OCI-LY7 (cell line): ENCODE data around the gene TAF7. TPM values are rescaled to one million over a fixed set of nuclear protein-coding genes. Genes with fewer than 3 reads are reported as not detected.

Experiments used
- BruUV-seq: library from RNA; stranded (reverse); fragments of 400-500 nt; replicated peaks from 2 replicates; lab custom pipeline; 2021; lab: Mats Ljungman, UMichigan
- CTCF ChIA-PET: fragments of 300-600 bp; sonication (Branson Sonifier 250); formaldehyde crosslinking; loops from one replicate; lab custom pipeline; 2022; ENCODE audit warnings: antibody characterized with exemption; ENCODE audit not compliant: unreplicated experiment; lab: Charles Lee
- POLR2A ChIA-PET: fragments of 300-600 bp; sonication (Branson Sonifier 250); formaldehyde crosslinking; loops from one replicate; lab custom pipeline; 2022; ENCODE audit warnings: antibody characterized with exemption; lab: Charles Lee
- DNase-seq: peaks from one replicate; pipeline ENCODE4 v3.0.0-alpha.2; 2015; ENCODE audit warnings: low spot score
- H2AFZ ChIP-seq: fragments of 200-600 bp; sonication (generic), shearing (Covaris generic); 2 replicates; pipeline ENCODE4 v1.6.1; 2014; ENCODE audit warnings: mild to moderate bottlenecking, antibody characterized with exemption, low read length, moderate library complexity
- H3K27ac ChIP-seq: fragments of 200-600 bp; sonication (generic); 2 replicates; pipeline ENCODE4 v1.5.1; 2014; ENCODE audit warnings: mixed run types, low read depth, mild to moderate bottlenecking, moderate library complexity, low read length, inconsistent platforms; ENCODE audit not compliant: poor library complexity, severe bottlenecking
- H3K36me3 ChIP-seq: fragments of 200-600 bp; sonication (generic); 2 replicates; pipeline ENCODE4 v1.6.1; 2014; ENCODE audit warnings: mild to moderate bottlenecking, antibody characterized with exemption, low read length, moderate library complexity, mixed read lengths; ENCODE audit not compliant: insufficient read depth
- H3K4me1 ChIP-seq: fragments of 200-600 bp; sonication (generic); 2 replicates; pipeline ENCODE4 v1.5.1; 2014; ENCODE audit warnings: mild to moderate bottlenecking, low read length; ENCODE audit not compliant: insufficient read depth, poor library complexity, severe bottlenecking
- H3K4me2 ChIP-seq: fragments of 200-600 bp; sonication (generic); 2 replicates; pipeline ENCODE4 v1.6.1; 2014; ENCODE audit warnings: mild to moderate bottlenecking, low read length
- H3K4me3 ChIP-seq: fragments of 200-600 bp; sonication (generic); 2 replicates; pipeline ENCODE4 v1.5.1; 2014; ENCODE audit warnings: mild to moderate bottlenecking, low read depth, low read length; ENCODE audit not compliant: poor library complexity, severe bottlenecking
- H3K79me2 ChIP-seq: fragments of 200-600 bp; sonication (generic); 2 replicates; pipeline ENCODE4 v1.6.1; 2016; ENCODE audit warnings: low read depth, mild to moderate bottlenecking, low read length, moderate library complexity, mixed read lengths; ENCODE audit not compliant: insufficient read depth
- H3K9me2 ChIP-seq: fragments of 200-600 bp; sonication (generic); 2 replicates; pipeline ENCODE4 v1.6.1; 2016; ENCODE audit warnings: mild to moderate bottlenecking, low read length, mixed read lengths; ENCODE audit not compliant: insufficient read depth
- H3K9me3 ChIP-seq: fragments of 200-600 bp; sonication (generic); 2 replicates; pipeline ENCODE4 v1.6.1; 2014; ENCODE audit warnings: mild to moderate bottlenecking, mixed run types, low read length, mixed read lengths
- H4K20me1 ChIP-seq: fragments of 200-600 bp; sonication (generic); 2 replicates; pipeline ENCODE4 v1.6.1; 2014; ENCODE audit warnings: mild to moderate bottlenecking, antibody characterized with exemption, low read length, moderate library complexity, mixed read lengths; ENCODE audit not compliant: insufficient read depth
- CTCF ChIP-seq: fragments of 200-600 bp; sonication (generic); conservative IDR thresholded peaks from 2 replicates; pipeline ENCODE4 v1.5.1; 2014; ENCODE audit warnings: mild to moderate bottlenecking, antibody characterized with exemption, low read length, moderate library complexity, mixed read lengths
- EZH2phosphoT487 ChIP-seq: fragments of 200-600 bp; sonication (generic); IDR thresholded peaks from 2 replicates; pipeline ENCODE4 v1.6.1; 2018; ENCODE audit warnings: low read depth, borderline replicate concordance, mild to moderate bottlenecking, mixed run types, antibody characterized with exemption, low read length, moderate library complexity, mixed read lengths
- intact Hi-C: fragments of 100-400 bp; cut with micrococcal nuclease; formaldehyde crosslinking; loops from one replicate; pipeline ENCODE4 v1.10.0; 2022; ENCODE audit not compliant: unreplicated experiment
- total RNA-seq, 2 experiments: library from RNA; depleted of rRNA in 1 of 2; stranded (reverse); fragments of >200 nt in 1 of 2; shearing (Covaris generic) in 1 of 2; gene quantifications; 2 replicates each; pipeline ENCODE4 v1.2.3, GENCODE V29; 2014 to 2022

TAF7 gene
- total RNA-seq, 2 experiments from 2014 or later = 103 to 115 TPM

GRCh38 chr5:141313711-141314110 lies 6.9 kb downstream of the TAF7 start:
- Histone ChIP-seq H3K79me2 (peaks cover 54% of the 10 kb centered on the region), H4K20me1 (no peaks in the 10 kb centered on the region), H3K4me2 (no peak overlapping the region), H3K4me1 (peaks cover 7% of the 10 kb centered on the region), H3K4me3 (no peak overlapping the region), H2AFZ (no peak overlapping the region), H3K36me3 (peaks cover 73% of the 10 kb centered on the region), H3K27ac (no peak overlapping the region), H3K9me2 (no peaks in the 10 kb centered on the region), H3K9me3 (peaks cover 37% of the 10 kb centered on the region)
- intact Hi-C loops = no loop called here
- ChIA-PET CTCF (no interaction called here), POLR2A (no interaction called here)
- no TSS peak for BruUV-seq
- TF ChIP-seq CTCF = no peak
- TF ChIP-seq EZH2phosphoT487 = no peak
- no peak for DNase-seq

GRCh38 chr5:141306630-141307029 lies 14.0 kb downstream of the TAF7 start:
- Histone ChIP-seq H2AFZ (no peak overlapping the region), H3K36me3 (peaks cover 5% of the 10 kb centered on the region; the same call in 1 of the 2 replicates), H3K4me1 (no peaks in the 10 kb centered on the region), H3K9me3 (0 out of 2 replicates have a peak, but pooled peaks cover 7% of the 10 kb centered on the region), H4K20me1 (no peaks in the 10 kb centered on the region), H3K4me2 (no peak overlapping the region), H3K9me2 (no peaks in the 10 kb centered on the region), H3K79me2 (no peaks in the 10 kb centered on the region), H3K4me3 (no peak overlapping the region), H3K27ac (no peak overlapping the region)
- ChIA-PET POLR2A (interaction anchor here (1.1 kb wide), 1 partner anchor 13 kb away, joined by 3 read pairs; the partner anchor contains the start of gene TAF7), CTCF (no interaction called here)
- intact Hi-C loops = no loop called here
- TF ChIP-seq CTCF = no peak
- no TSS peak for BruUV-seq
- no peak for DNase-seq

GRCh38 chr5:141303756-141304155 lies 16.8 kb downstream of the TAF7 start, which contains the start of gene SLC25A2:
Gene SLC25A2 (minus strand): TSS chr5:141304049. CDS start chr5:141303865, 184 bp downstream.
- H3K4me1 ChIP-seq = no peaks in the 10 kb centered on the region
- H3K36me3 ChIP-seq = no peaks in the 10 kb centered on the region
- no peak within 1 kb of the TSS for H3K27ac ChIP-seq
- no peaks in the 10 kb centered on the region for H4K20me1 ChIP-seq
- 0 out of 2 replicates have a peak, but pooled peaks cover 7% of the 10 kb centered on the region for H3K9me3 ChIP-seq
- H3K4me3 ChIP-seq = no peak within 1 kb of the TSS
- H2AFZ ChIP-seq = no peak within 1 kb of the TSS
- ChIA-PET POLR2A (interaction anchor here (0.6 kb wide), 1 partner anchor 30 kb away, joined by 3 read pairs; no protein-coding TSS in a partner anchor), CTCF (no interaction called here)
- H3K9me2 ChIP-seq = no peaks in the 10 kb centered on the region
- no peak for TF ChIP-seq EZH2phosphoT487
- TF ChIP-seq CTCF = no peak
- DNase-seq = no peak
- no TSS peak for BruUV-seq
- H3K4me2 ChIP-seq = no peak within 1 kb of the TSS
- intact Hi-C loops = no loop called here
- no peaks in the 10 kb centered on the region for H3K79me2 ChIP-seq
